ENCODE data around the gene MAGOH. TPM values are rescaled to one million over a fixed set of nuclear protein-coding genes. Genes with fewer than 3 reads are reported as not detected.

The MAGOH gene
- total RNA-seq, 1 donor from 2014 or later, result 35.7 TPM

DNA sequence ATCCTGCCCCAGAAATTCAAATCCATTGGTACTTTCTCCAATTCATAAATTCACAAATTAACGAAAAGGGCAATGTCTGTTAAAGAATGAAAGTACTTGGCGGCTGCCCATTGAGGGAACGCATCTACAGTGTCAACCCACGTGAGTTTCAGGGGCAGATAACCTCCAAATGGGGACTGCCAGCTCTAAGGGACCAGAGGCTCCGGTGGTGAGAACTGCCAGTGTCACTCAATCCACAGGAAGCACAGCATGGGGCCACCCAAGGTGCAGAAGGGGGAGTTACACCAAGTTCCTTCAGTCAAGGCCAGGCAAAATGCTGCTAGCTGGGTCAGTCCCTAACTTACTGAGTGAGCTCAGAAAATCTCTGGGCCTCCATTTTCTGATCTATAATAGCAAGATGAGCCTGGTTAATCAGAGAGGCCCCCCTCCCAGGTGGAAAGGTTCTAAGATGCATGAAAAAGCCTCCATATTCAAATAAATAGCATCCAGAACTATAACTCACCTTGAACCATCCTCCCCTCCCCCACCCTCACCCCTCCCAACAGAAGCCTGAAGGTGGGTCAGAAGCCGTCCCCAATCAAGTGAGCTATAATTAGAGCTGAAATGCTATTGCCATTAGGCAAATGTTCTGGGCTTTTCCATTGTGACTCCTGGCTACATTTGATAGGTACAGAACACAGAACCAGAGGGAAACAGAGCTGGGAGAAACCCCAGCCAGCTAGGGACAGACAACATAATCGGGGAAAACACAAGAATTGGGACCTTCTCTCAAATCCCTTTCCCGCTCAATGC is 47.8 kb upstream of the MAGOH start:
- FAIRE-seq (no peak), DNase-seq (ENCODE audit: low read depth) (no peak)
- Histone ChIP-seq H3K9me3 (ENCODE audit: insufficient read depth, low read depth, low read length) (no peaks in the 10 kb centered on the region), H4K20me1 (ENCODE audit: insufficient read depth, low read length) (no peaks in the 10 kb centered on the region), H3K4me2 (ENCODE audit: low read length) (no peak overlapping the region), H3K4me3 (ENCODE audit: insufficient read depth, low read depth, low read length) (no peak overlapping the region), H3K79me2 (ENCODE audit: insufficient read depth, low read length) (no peaks in the 10 kb centered on the region), H3K9ac (ENCODE audit: low read length) (no peak overlapping the region), H3K27me3 (ENCODE audit: insufficient read depth, low read length) (no peaks in the 10 kb centered on the region), H3K27ac (ENCODE audit: low read depth, low read length) (no peak overlapping the region), H2AFZ (ENCODE audit: low read depth, low read length) (no peak overlapping the region), H3K4me1 (ENCODE audit: insufficient read depth, low read length) (no peaks in the 10 kb centered on the region), H3K36me3 (ENCODE audit: insufficient read depth, low read length) (no peaks in the 10 kb centered on the region)
- H3K27me3 Mint-ChIP-seq (ENCODE audit: low read depth, unreplicated experiment), result peaks cover 4% of the 10 kb centered on the region
- TF ChIP-seq, protein P1, sequence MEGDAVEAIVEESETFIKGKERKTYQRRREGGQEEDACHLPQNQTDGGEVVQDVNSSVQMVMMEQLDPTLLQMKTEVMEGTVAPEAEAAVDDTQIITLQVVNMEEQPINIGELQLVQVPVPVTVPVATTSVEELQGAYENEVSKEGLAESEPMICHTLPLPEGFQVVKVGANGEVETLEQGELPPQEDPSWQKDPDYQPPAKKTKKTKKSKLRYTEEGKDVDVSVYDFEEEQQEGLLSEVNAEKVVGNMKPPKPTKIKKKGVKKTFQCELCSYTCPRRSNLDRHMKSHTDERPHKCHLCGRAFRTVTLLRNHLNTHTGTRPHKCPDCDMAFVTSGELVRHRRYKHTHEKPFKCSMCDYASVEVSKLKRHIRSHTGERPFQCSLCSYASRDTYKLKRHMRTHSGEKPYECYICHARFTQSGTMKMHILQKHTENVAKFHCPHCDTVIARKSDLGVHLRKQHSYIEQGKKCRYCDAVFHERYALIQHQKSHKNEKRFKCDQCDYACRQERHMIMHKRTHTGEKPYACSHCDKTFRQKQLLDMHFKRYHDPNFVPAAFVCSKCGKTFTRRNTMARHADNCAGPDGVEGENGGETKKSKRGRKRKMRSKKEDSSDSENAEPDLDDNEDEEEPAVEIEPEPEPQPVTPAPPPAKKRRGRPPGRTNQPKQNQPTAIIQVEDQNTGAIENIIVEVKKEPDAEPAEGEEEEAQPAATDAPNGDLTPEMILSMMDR (IDR thresholded peaks at IDR 0.05; ENCODE audit: insufficient read depth, low read depth, low read length), result no peak
- TF ChIP-seq EZH2 (IDR thresholded peaks at IDR 0.05; ENCODE audit: insufficient read depth, low read length), result no peak
- no peak overlapping the region for H3K4me3 Mint-ChIP-seq (ENCODE audit: unreplicated experiment)
- H3K27ac Mint-ChIP-seq (ENCODE audit: unreplicated experiment), result no peak overlapping the region
- H3K36me3 Mint-ChIP-seq (ENCODE audit: low read depth, unreplicated experiment), result peaks cover 11% of the 10 kb centered on the region
- no peaks in the 10 kb centered on the region for H3K4me1 Mint-ChIP-seq (ENCODE audit: low read depth, unreplicated experiment)
- H3K9me3 Mint-ChIP-seq (ENCODE audit: unreplicated experiment), result no peaks in the 10 kb centered on the region

DNA sequence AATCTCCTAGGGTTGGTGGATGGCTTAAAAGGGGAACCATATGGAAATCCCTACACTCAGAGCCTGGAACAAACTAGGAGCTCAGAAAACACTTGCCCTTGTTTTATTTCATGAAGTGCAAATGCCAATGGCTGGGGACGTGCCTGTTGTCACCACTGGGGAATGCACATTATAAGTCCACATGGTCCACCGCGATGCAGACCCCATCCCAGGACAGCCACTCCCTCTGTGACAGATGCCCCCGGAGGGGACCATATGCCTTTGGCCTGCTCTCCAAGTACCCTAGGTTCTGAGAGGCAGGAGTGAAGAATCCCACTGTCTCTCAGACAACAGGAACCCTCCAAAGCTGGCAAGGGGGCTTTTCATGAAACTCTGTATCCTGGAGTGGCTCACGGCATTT is 47.2 kb upstream of the MAGOH start:
- no peaks in the 10 kb centered on the region for H3K4me1 Mint-ChIP-seq (ENCODE audit: low read depth, unreplicated experiment)
- no peaks in the 10 kb centered on the region for H3K9me3 ChIP-seq (ENCODE audit: insufficient read depth, low read depth, low read length)
- no peaks in the 10 kb centered on the region for H3K79me2 ChIP-seq (ENCODE audit: insufficient read depth, low read length)
- no peak overlapping the region for H3K27ac ChIP-seq (ENCODE audit: low read depth, low read length)
- H3K9ac ChIP-seq (ENCODE audit: low read length), result no peak overlapping the region
- H3K36me3 Mint-ChIP-seq (ENCODE audit: low read depth, unreplicated experiment), result peaks cover 14% of the 10 kb centered on the region
- TF ChIP-seq, protein P1 (IDR thresholded peaks at IDR 0.05; ENCODE audit: insufficient read depth, low read depth, low read length), result no peak
- TF ChIP-seq EZH2 (IDR thresholded peaks at IDR 0.05; ENCODE audit: insufficient read depth, low read length), result no peak
- H3K27ac Mint-ChIP-seq (ENCODE audit: unreplicated experiment), result no peak overlapping the region
- no peak overlapping the region for H3K4me3 Mint-ChIP-seq (ENCODE audit: unreplicated experiment)
- H4K20me1 ChIP-seq (ENCODE audit: insufficient read depth, low read length), result no peaks in the 10 kb centered on the region
- H3K4me1 ChIP-seq (ENCODE audit: insufficient read depth, low read length), result no peaks in the 10 kb centered on the region
- H3K36me3 ChIP-seq (ENCODE audit: insufficient read depth, low read length), result no peaks in the 10 kb centered on the region
- FAIRE-seq (no peak), DNase-seq (ENCODE audit: low read depth) (no peak)
- H3K9me3 Mint-ChIP-seq (ENCODE audit: unreplicated experiment), result no peaks in the 10 kb centered on the region
- H2AFZ ChIP-seq (ENCODE audit: low read depth, low read length), result no peak overlapping the region
- no peaks in the 10 kb centered on the region for H3K27me3 ChIP-seq (ENCODE audit: insufficient read depth, low read length)
- no peak overlapping the region for H3K4me3 ChIP-seq (ENCODE audit: insufficient read depth, low read depth, low read length)
- H3K4me2 ChIP-seq (ENCODE audit: low read length), result no peak overlapping the region
- H3K27me3 Mint-ChIP-seq (ENCODE audit: low read depth, unreplicated experiment), result peaks cover 4% of the 10 kb centered on the region

All from astrocyte (in vitro differentiated cells and primary cell).